HG02763 (cell line): ENCODE measurements around the gene DYRK2.

Experiments
- ATAC-seq: cut with Tn5 transposase; IDR thresholded peaks from one replicate; pipeline ENCODE4 v1.9.1; 2021; ENCODE audit warnings: mild to moderate bottlenecking, moderate library complexity; ENCODE audit not compliant: unreplicated experiment

DYRK2 gene

DNA sequence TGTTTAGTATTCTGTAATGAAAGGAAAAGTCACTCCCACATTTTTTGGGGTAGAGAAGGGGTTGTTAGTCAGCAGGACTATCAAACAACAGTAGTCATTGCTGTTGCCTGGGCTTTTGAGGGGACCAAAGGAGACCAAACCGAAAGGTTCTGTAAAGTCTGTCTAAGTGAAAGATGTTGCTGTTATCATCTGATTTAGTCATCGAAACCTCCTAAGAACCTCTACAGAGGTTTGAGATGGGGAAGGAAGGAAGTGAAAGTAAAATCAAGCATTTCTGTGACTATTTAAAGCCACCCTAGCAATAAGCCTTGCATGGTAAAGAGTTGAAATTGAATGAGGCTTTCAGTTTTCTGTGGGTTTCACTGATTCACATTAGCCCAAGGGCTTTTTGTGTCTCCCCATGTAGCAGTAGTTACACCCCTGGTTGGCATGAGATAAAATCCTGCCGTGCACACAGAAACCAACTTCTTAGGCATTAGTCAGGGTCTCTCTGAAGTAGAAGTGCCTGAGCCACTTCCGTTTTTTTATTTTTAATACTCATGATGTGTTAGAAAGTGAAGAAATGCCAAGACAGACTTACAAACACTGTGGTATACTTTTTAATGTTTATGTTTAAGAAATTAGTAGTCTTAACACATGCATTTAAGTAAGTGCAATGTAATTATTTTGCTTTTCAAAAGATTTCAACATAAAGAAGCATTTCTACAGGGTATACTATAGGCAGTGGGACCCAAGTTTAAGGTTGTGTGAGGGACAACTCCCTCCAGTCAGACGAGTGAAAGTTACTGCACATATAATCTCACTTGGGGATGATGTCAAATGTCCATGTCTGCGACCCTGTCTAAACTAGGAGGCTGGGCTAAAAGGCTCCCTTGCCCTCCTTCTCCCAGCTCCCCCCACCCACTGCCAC lies 50.4 kb downstream of the DYRK2 start:
- peak; percentile 97 for ATAC-seq

DNA sequence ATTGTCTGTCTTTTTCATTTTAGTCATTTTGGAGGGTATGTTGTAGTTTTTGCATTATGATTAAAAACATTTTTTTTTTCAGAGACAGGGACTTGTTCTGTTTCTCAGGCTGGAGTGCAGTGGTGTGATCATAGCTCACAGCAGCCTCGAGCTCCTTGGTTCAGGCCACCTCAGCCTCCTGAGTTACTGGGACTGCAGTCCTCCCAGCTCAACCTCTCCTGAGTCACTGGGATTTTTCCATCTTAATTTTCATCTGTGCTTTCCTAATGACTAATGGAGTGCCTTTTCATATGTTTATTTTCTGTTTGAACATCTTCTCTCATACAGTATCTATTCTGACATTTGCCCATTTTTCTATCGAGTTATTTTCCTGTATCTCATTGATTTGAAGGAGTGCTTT lies 52.6 kb downstream of the DYRK2 start:
- no peak for ATAC-seq

DNA sequence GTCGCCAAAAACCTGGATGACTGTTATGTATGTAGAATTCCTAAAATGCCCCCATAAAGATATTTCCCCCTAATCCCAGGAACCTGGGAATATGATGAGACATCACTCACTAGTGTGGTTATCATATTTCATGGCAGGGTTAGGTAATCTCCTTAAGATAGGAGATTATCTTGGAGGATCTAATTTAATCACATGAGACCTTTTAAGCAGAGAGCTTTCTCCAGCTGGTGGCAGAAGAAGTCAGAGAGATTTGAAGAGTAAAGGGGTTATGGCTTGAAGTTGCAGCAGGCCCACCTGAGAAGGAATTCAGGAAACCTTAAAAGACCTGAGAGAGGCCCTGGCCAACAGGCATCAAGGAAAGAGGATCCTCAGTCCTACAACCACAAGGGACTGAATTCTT lies 53.6 kb downstream of the DYRK2 start:
- no peak for ATAC-seq

DNA sequence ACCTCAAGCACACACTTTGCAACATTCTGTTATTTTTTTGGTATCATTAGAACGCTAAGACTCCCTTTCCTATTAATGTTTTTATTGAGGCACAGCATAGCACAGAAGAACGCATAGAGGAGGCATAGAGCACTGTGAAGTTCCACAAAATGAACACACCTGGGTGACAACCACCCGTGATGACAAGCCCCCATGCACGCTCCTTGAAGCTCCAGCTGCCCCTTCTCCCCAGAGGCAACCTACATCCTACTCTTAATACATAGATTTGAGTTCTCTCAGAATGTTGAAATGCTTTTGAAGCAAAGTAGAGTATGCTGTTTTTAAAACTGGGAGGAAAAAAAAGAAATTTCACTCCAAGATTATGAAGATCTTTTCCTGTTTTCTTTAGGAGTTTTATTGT lies 55.5 kb downstream of the DYRK2 start:
- no peak for ATAC-seq

DNA sequence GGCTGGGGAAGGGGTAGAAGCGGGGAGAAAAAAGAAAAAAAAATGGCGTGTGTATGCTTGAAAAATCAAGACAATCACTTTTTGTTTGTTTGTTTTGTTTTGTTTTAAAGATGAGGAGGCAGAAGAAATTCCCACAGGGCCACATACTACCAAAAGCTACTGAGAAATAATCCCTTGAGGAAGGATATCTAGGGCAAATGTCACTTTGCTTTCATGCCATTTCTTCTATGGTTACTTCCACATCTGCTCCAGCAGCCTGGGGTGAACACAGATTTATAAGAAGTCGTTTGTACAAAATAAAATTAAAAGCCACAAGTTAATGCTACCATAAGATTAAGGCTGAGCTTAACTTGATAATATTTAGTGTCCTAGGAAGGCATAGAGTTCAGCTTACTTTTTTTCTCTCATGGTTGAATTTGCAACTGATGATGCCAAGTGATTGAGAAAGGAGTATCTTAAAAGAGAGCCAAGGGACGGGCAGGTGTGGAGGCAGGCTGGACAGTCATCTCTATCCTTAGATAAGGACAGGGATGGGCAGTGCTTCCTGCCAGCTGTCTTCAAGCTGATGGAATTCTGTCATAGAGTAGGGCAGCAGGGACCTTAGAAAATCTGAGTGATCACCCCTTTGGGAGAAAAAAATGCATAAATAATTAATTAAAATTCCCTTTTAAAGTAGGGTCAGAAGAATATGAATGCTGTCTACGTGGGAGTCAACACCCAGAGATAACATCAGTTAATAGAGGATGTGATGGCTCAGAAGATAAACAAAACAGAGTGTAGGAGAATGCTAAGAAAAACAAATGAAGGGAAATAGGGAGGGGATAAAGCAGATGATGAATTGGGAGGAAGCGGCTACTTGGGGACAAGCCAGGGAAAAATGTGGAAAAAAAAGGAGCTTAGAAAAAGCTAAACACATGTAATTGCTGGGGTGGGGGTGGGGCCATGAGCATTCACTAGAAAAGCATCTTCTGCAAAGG lies 57.1 kb downstream of the DYRK2 start:
- no peak for ATAC-seq

GRCh38 chr12:67709367-67709954 lies 60.9 kb downstream of the DYRK2 start:
- ATAC-seq, result no peak

GRCh38 chr12:67710582-67710981 lies 62.0 kb downstream of the DYRK2 start:
- peak; percentile 97 for ATAC-seq

- no peak for ATAC-seq
Observed at GRCh38 chr12:67712011-67712410, 63.5 kb downstream of the DYRK2 start.

DNA sequence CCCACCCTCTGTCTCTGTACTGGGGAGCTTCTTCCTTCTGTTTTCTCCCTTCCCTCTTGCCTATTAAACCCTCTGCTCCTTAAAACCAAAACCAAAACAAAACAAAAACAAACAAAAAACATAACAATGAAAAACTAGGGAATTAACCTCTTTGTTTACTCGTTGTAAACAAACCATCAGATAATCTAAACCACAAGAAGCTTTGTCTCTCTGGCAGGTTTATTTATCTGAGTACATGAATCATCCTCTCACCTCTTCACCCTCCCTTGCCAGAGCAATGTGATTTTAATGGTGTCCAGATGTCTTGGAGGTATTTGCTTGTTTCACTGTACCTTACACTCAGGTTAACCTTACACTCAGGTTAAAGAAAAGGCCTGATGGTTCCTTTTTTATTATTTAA lies 66.1 kb downstream of the DYRK2 start:
- ATAC-seq, result no peak
